Left forelimb (tissue), 1 donor: ENCODE data around the gene HDGFL1.

Experiments
- DNase-seq: peaks from one replicate; pipeline ENCODE4 v3.0.0-alpha.2; 2018; ENCODE audit warnings: low spot score

HDGFL1 gene

GRCh38 chr6:22590423-22590822, 21.1 kb downstream of the HDGFL1 start:
- no peak for DNase-seq

- no peak for DNase-seq
These were observed 24.5 kb downstream of the HDGFL1 start for GRCh38 chr6:22593895-22594294.

GRCh38 chr6:22596011-22596410, 26.6 kb downstream of the HDGFL1 start:
- DNase-seq = no peak

GRCh38 chr6:22598339-22598738, 29.0 kb downstream of the HDGFL1 start:
- DNase-seq = no peak

GRCh38 chr6:22600059-22600458, 30.7 kb downstream of the HDGFL1 start:
- no peak for DNase-seq

- no peak for DNase-seq
These were observed 32.6 kb downstream of the HDGFL1 start for GRCh38 chr6:22601984-22602383.

- no peak for DNase-seq
These were observed 36.4 kb downstream of the HDGFL1 start for GRCh38 chr6:22605736-22606135.

- no peak for DNase-seq
These were observed 40.8 kb downstream of the HDGFL1 start for GRCh38 chr6:22610127-22610526.

- DNase-seq = no peak
These were observed 42.9 kb downstream of the HDGFL1 start for GRCh38 chr6:22612236-22612635.

GRCh38 chr6:22613051-22613450, 43.7 kb downstream of the HDGFL1 start:
- DNase-seq = no peak

GRCh38 chr6:22613695-22614094, 44.3 kb downstream of the HDGFL1 start:
- DNase-seq = no peak

GRCh38 chr6:22614547-22614946, 45.2 kb downstream of the HDGFL1 start:
- no peak for DNase-seq

- DNase-seq = no peak
These were observed 51.7 kb downstream of the HDGFL1 start for GRCh38 chr6:22621028-22621427.
